ENCODE data around the gene FSD1L. TPM values are rescaled to one million over a fixed set of nuclear protein-coding genes. Genes with fewer than 3 reads are reported as not detected.

The FSD1L gene
- total and polyA plus RNA-seq, 2 donors: 1.7 to 27.5 TPM

GRCh38 chr9:105483618-105484017, 35.8 kb downstream of the FSD1L start:
- H3K4me3 ChIP-seq (ENCODE audit: low read depth, low read length): no peak overlapping the region
- no peaks in the 10 kb centered on the region for H3K36me3 ChIP-seq (ENCODE audit: insufficient read depth)
- no peak for DNase-seq (ENCODE audit: extremely low spot score)
- no peaks in the 10 kb centered on the region for H3K4me1 ChIP-seq (ENCODE audit: insufficient read depth)
- H3K27ac ChIP-seq (ENCODE audit: low read depth): no peak overlapping the region

DNA sequence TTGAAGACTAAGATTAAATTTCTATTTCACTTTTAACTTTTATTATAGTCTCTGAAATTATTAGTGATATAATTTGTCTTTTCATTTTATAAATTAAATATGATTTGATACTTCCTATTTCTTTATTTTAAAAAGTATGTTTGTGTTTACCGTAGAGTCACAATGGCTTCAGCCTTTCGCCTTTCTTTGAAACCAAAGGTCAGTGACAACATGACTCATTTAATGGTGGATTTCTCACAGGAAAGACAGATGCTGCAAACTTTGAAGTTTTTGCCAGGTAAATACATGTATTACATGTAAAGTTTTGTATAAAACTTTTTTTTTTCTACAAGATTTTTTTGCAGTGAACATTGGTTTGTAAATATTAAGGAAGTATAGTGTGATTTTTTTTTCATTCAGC, 36.4 kb downstream of the FSD1L start:
- H3K36me3 ChIP-seq (ENCODE audit: insufficient read depth): no peaks in the 10 kb centered on the region
- WGBS: 87% methylated on average over 2 of the region's 2 CpGs

GRCh38 chr9:105485131-105485530, 37.3 kb downstream of the FSD1L start:
- H3K36me3 ChIP-seq (ENCODE audit: insufficient read depth): no peaks in the 10 kb centered on the region
- no peak overlapping the region for H3K27ac ChIP-seq (ENCODE audit: low read depth)
- no peaks in the 10 kb centered on the region for H3K4me1 ChIP-seq (ENCODE audit: insufficient read depth)
- no peak for DNase-seq (ENCODE audit: extremely low spot score)
- no peak overlapping the region for H3K4me3 ChIP-seq (ENCODE audit: low read depth, low read length)

More for the DNA sequence above, 36.4 kb downstream of the FSD1L start:
- Histone ChIP-seq H3K4me1 (ENCODE audit: insufficient read depth) (no peaks in the 10 kb centered on the region), H3K27ac (ENCODE audit: low read depth) (no peak overlapping the region), H3K4me3 (ENCODE audit: low read depth, low read length) (no peak overlapping the region)
- DNase-seq (ENCODE audit: extremely low spot score): no peak

DNA sequence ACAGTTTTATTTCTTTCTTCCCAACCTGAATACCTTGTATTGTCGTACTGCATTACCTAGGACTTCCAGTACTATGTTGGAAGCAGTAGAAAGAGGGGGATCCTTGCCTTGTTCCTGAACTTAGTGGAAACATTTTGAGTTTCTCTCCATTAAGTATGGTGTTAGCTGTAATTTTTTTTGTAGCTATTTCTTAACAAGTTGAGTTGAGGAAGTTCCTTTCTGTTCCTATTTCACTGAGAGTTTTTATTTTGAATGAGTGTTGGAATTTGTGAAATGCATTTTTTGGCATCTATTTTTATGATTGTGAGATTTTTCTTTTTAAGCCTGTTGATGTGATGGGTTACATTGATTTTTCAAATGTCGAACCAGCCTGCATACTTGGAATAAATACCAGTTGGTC, 49.0 kb downstream of the FSD1L start:
- Histone ChIP-seq H3K4me3 (ENCODE audit: low read depth, low read length) (no peak overlapping the region), H3K36me3 (ENCODE audit: insufficient read depth) (no peaks in the 10 kb centered on the region), H3K4me1 (ENCODE audit: insufficient read depth) (no peaks in the 10 kb centered on the region), H3K27ac (ENCODE audit: low read depth) (no peak overlapping the region)
- 81% methylated on average over 2 of the region's 2 CpGs for WGBS
- no peak for DNase-seq (ENCODE audit: extremely low spot score)

GRCh38 chr9:105497704-105498103, 49.9 kb downstream of the FSD1L start:
- no peak overlapping the region for H3K27ac ChIP-seq (ENCODE audit: low read depth)
- DNase-seq (ENCODE audit: extremely low spot score): no peak
- H3K36me3 ChIP-seq (ENCODE audit: insufficient read depth): no peaks in the 10 kb centered on the region
- H3K4me3 ChIP-seq (ENCODE audit: low read depth, low read length): no peak overlapping the region
- H3K4me1 ChIP-seq (ENCODE audit: insufficient read depth): no peaks in the 10 kb centered on the region

- H3K4me3 ChIP-seq (ENCODE audit: low read depth, low read length): no peak overlapping the region
- no peaks in the 10 kb centered on the region for H3K4me1 ChIP-seq (ENCODE audit: insufficient read depth)
- 78% methylated on average over 2 of the region's 2 CpGs for WGBS
- H3K36me3 ChIP-seq (ENCODE audit: insufficient read depth): no peaks in the 10 kb centered on the region
- no peak for DNase-seq (ENCODE audit: extremely low spot score)
- H3K27ac ChIP-seq (ENCODE audit: low read depth): no peak overlapping the region
These were observed 52.4 kb downstream of the FSD1L start for GRCh38 chr9:105500108-105500766.

DNA sequence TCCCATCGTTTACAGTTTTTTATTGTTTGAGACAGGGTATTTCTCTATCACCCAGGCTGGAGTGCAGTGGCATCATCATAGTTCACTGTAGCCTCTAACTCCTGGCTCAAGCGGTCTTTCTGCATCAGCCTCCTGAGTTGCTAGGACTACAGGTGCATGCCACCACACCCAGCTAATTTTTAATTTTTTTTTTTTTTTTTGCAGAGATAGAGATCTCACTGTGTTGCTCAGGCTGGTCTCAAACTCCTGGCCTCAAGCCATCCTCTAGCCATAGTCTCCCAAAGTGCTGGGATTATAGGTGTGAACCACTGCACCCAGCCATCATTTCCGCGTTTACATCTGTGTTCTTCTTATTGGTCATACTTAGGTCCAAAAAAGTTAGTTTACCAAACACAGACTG, 53.6 kb downstream of the FSD1L start:
- 94% methylated on average over 4 of the region's 4 CpGs for WGBS
- H3K4me3 ChIP-seq (ENCODE audit: low read depth, low read length): no peak overlapping the region
- DNase-seq (ENCODE audit: extremely low spot score): no peak

GRCh38 chr9:105502276-105502675, 54.4 kb downstream of the FSD1L start:
- Histone ChIP-seq H3K4me3 (ENCODE audit: low read depth, low read length) (no peak overlapping the region), H3K4me1 (ENCODE audit: insufficient read depth) (no peaks in the 10 kb centered on the region), H3K36me3 (ENCODE audit: insufficient read depth) (no peaks in the 10 kb centered on the region), H3K27ac (ENCODE audit: low read depth) (no peak overlapping the region)
- no peak for DNase-seq (ENCODE audit: extremely low spot score)
- WGBS: 50% methylated on average over 2 of the region's 2 CpGs

More for the DNA sequence above, 53.6 kb downstream of the FSD1L start:
- Histone ChIP-seq H3K27ac (ENCODE audit: low read depth) (no peak overlapping the region), H3K4me1 (ENCODE audit: insufficient read depth) (no peaks in the 10 kb centered on the region), H3K36me3 (ENCODE audit: insufficient read depth) (no peaks in the 10 kb centered on the region)

GRCh38 chr9:105503881-105504280, 56.0 kb downstream of the FSD1L start:
- no peak overlapping the region for H3K4me3 ChIP-seq (ENCODE audit: low read depth, low read length)
- H3K27ac ChIP-seq (ENCODE audit: low read depth): no peak overlapping the region
- no peak for DNase-seq (ENCODE audit: extremely low spot score)
- no peaks in the 10 kb centered on the region for H3K4me1 ChIP-seq (ENCODE audit: insufficient read depth)
- no peaks in the 10 kb centered on the region for H3K36me3 ChIP-seq (ENCODE audit: insufficient read depth)

DNA sequence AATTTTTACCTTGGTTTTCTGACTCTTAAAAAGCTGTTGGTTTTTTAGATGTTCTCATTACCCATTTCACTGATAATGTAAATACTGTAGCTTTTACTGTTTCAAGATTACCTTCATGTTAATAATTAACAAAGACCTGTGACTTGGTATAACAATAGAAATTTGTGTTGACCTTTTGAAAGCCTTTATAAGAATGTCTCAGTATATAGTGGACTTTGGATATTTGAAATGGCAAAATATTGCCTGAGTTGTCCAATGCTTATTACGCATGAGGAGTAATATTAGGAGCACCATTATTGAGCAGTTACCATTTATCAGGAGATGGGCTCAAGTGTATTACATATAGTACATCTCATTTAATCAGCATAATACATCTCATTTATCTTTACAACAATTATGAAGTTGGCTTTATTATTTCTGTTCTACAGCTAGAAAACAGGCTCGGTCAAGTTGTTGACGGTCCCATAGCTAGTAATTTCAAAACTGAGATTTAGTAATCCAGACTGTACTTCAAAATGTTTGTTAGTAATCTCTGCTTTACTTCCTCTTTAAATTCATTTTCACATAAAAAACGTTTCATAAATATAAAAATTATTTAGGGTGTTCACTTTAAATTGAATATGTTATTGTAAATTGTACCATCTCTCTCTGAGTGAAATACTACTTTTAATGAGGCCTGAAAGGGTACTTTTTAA, 59.4 kb downstream of the FSD1L start:
- Histone ChIP-seq H3K27ac (ENCODE audit: low read depth) (no peak overlapping the region), H3K36me3 (ENCODE audit: insufficient read depth) (no peaks in the 10 kb centered on the region), H3K4me3 (ENCODE audit: low read depth, low read length) (no peak overlapping the region), H3K4me1 (ENCODE audit: insufficient read depth) (no peaks in the 10 kb centered on the region)
- no peak for DNase-seq (ENCODE audit: extremely low spot score)
- 91% methylated on average over 4 of the region's 4 CpGs for WGBS

GRCh38 chr9:105508530-105508929, 60.7 kb downstream of the FSD1L start:
- no peaks in the 10 kb centered on the region for H3K4me1 ChIP-seq (ENCODE audit: insufficient read depth)
- no peak overlapping the region for H3K27ac ChIP-seq (ENCODE audit: low read depth)
- 99% methylated on average over 2 of the region's 2 CpGs for WGBS
- DNase-seq (ENCODE audit: extremely low spot score): no peak
- H3K4me3 ChIP-seq (ENCODE audit: low read depth, low read length): no peak overlapping the region
- H3K36me3 ChIP-seq (ENCODE audit: insufficient read depth): no peaks in the 10 kb centered on the region

DNA sequence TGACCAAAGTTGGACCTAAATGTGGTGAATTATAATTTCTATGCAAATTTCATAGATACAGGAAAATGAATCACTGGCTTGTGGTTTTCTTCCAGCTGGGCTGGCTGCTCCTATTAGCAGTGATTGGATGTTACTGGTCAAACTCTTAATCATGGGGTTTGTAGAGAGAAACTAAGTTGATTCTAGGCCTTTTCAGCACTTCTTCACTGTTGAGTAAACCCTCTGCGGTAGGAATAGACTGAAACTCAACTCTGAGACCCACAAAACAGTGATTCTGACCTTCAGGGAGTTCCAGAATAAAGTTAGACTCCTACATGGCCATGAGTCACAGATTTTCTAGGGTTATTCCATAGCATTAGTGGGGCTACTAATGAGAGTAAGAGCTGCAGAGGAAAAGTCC, 62.2 kb downstream of the FSD1L start:
- no peak for DNase-seq (ENCODE audit: extremely low spot score)
- Histone ChIP-seq H3K27ac (ENCODE audit: low read depth) (no peak overlapping the region), H3K4me1 (ENCODE audit: insufficient read depth) (no peaks in the 10 kb centered on the region), H3K4me3 (ENCODE audit: low read depth, low read length) (no peak overlapping the region), H3K36me3 (ENCODE audit: insufficient read depth) (no peaks in the 10 kb centered on the region)
- 92% methylated on average over 1 of the region's 1 CpG for WGBS

- H3K27ac ChIP-seq (ENCODE audit: low read depth): no peak overlapping the region
- H3K36me3 ChIP-seq (ENCODE audit: insufficient read depth): no peaks in the 10 kb centered on the region
- no peak overlapping the region for H3K4me3 ChIP-seq (ENCODE audit: low read depth, low read length)
- no peak for DNase-seq (ENCODE audit: extremely low spot score)
- no peaks in the 10 kb centered on the region for H3K4me1 ChIP-seq (ENCODE audit: insufficient read depth)
These were observed 63.6 kb downstream of the FSD1L start for GRCh38 chr9:105511446-105511845.

DNA sequence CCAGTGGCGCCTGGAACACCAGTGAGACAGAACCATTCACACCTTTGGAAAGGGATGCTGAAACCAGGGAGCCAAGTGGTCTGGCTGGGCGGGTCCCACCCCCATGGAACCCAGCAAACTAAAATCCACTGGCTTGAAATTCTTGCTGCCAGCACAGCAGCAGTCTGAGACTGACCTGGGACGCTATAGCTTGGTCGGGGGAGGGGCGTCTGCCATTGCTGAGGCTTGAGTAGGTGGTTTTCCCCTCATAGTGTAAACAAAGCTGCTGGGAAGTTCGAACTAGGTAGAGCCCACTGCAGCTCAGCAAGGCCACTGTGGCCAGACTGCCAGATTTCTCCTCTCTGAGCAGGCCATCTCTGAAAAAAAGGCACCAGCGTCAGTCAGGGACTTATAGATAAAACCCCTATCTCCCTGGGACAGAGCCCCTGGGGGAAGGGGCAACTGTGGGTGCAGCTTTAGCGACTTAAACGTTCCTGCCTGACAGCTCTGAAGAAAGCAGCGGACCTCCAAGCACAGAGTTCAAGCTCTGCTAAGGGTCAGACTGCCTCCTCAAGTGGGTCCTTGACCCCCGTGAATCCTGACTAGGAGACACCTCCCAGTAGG, 68.1 kb downstream of the FSD1L start:
- no peak for DNase-seq (ENCODE audit: extremely low spot score)
- no peaks in the 10 kb centered on the region for H3K36me3 ChIP-seq (ENCODE audit: insufficient read depth)
- H3K4me3 ChIP-seq (ENCODE audit: low read depth, low read length): no peak overlapping the region
- 85% methylated on average over 11 of the region's 11 CpGs for WGBS
- no peak overlapping the region for H3K27ac ChIP-seq (ENCODE audit: low read depth)
- H3K4me1 ChIP-seq (ENCODE audit: insufficient read depth): no peaks in the 10 kb centered on the region
